GM13976 (cell line): ENCODE results near the gene EPS15.
"Not testable (repeated sequence)": the region's sequence is repeated elsewhere in the genome, so short reads cannot be mapped to it uniquely, and the experiment has no call there.

Source experiments
- DNase-seq: peaks from one replicate; pipeline ENCODE4 v3.0.0; 2012; ENCODE audit warnings: low spot score
- in situ Hi-C: fragments of 300-500 bp; cut with MboI; formaldehyde crosslinking; loops from one replicate; pipeline ENCODE4 v1.12.0; 2022; ENCODE audit warnings: low sequenced_read_pairs, mixed read lengths, inconsistent platforms; ENCODE audit not compliant: unreplicated experiment
- TF ChIP-seq, protein P1 (sequence below): IDR thresholded peaks from 2 replicates; pipeline ENCODE4 v1.5.1; 2012; ENCODE audit warnings: borderline replicate concordance, mild to moderate bottlenecking; ENCODE audit not compliant: insufficient read depth; ENCODE audit errors: extremely low read depth, missing control alignments, control extremely low read depth

The EPS15 gene

GRCh38 chr1:51410568-51411460 lies 108.3 kb downstream of the EPS15 start:
- no peak for DNase-seq

GRCh38 chr1:51409755-51410541 lies 109.1 kb downstream of the EPS15 start:
- DNase-seq, in situ Hi-C loops: not testable (repeated sequence)

More at GRCh38 chr1:51410568-51411460, 108.3 kb downstream of the EPS15 start:
- TF ChIP-seq, protein P1, sequence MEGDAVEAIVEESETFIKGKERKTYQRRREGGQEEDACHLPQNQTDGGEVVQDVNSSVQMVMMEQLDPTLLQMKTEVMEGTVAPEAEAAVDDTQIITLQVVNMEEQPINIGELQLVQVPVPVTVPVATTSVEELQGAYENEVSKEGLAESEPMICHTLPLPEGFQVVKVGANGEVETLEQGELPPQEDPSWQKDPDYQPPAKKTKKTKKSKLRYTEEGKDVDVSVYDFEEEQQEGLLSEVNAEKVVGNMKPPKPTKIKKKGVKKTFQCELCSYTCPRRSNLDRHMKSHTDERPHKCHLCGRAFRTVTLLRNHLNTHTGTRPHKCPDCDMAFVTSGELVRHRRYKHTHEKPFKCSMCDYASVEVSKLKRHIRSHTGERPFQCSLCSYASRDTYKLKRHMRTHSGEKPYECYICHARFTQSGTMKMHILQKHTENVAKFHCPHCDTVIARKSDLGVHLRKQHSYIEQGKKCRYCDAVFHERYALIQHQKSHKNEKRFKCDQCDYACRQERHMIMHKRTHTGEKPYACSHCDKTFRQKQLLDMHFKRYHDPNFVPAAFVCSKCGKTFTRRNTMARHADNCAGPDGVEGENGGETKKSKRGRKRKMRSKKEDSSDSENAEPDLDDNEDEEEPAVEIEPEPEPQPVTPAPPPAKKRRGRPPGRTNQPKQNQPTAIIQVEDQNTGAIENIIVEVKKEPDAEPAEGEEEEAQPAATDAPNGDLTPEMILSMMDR = no peak
- in situ Hi-C loops = no loop called here

DNA sequence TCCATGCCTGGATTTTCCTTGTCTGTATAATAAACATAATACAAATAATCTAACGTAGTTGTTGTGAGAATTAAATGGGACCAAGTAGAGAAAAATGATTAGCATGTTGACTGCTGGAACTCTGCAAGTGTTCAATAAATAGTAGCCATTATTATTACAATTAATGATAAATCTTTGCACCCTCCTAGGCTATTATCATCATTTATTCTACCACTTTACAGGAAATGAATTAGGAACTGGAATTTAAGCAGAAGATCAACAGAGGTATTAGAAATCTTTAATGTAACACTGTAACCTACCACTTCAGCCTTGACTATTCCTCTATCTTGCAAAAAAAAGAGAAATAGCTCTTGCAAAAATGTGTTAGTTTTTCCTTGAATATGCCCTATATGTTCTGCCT lies 126.8 kb downstream of the EPS15 start:
- no peak for DNase-seq
- TF ChIP-seq, protein P1 = no peak
- in situ Hi-C loops = no loop called here

DNA sequence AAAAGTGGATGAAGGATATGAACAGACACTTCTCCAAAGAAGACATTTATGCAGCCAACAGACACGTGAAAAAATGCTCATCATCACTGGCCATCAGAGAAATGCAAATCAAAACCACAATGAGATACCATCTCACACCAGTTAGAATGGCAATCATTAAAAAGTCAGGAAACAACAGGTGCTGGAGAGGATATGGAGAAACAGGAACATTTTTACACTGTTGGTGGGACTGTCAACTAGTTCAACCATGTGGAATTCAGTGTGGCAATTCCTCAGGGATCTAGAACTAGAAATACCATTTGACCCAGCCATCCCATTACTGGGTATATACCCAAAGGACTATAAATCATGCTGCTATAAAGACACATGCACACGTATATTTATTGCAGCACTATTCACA lies 128.4 kb downstream of the EPS15 start:
- DNase-seq, in situ Hi-C loops: not testable (repeated sequence)

GRCh38 chr1:51387288-51387687 lies 131.8 kb downstream of the EPS15 start:
- DNase-seq, in situ Hi-C loops: not testable (repeated sequence)

DNA sequence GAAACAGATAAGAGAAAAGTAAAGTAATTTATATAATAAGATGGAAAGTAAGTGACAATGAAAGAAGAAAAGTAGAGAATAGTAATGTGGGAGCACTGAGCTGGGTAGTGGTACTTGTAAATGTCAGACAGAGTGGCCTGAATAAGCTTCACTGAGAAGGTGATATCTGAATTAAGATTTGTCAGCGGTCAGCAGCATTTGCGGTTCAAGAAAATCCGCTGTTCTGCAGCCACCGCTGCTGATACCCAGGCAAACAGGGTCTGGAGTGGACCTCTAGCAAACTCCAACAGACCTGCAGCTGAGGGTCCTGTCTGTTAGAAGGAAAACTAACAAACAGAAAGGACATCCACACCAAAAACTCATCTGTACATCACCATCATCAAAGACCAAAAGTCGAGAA lies 132.8 kb downstream of the EPS15 start:
- in situ Hi-C loops = not testable (repeated sequence)

DNA sequence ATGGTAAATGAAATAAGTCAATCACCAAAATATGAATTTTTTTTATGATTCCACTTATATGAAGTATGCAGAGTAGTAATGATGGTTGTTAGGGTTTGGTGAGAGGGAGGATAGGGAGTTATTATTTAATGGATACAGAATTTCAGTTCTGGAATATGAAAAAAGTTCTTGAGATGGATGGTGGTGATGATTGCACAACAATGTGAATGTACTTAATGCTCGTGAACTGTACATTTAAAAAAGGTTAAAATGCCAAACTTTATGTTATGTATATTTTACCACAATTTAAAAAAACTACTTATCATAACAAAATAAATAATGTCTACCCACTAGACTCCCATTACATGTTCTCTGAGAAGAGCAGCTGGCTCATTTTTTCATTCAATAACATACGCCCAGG lies 133.3 kb downstream of the EPS15 start:
- TF ChIP-seq, protein P1 = no peak
- in situ Hi-C loops = no loop called here
- DNase-seq = no peak

More for the DNA sequence above, 132.8 kb downstream of the EPS15 start:
- not testable (repeated sequence) for DNase-seq

- no peak for DNase-seq
- in situ Hi-C loops = no loop called here
- TF ChIP-seq, protein P1 = no peak
Measured at GRCh38 chr1:51381964-51382363, 137.1 kb downstream of the EPS15 start.
